NB4 (cell line): ENCODE data around the gene SEMA6A.

Experiments used
- MYC ChIP-seq: IDR thresholded peaks from 2 replicates; pipeline ENCODE4 v1.6.1; 2011; ENCODE audit warnings: low read depth, low read length
- POLR2A ChIP-seq: IDR thresholded peaks from 2 replicates; pipeline ENCODE4 v1.6.1; 2011; ENCODE audit warnings: mild to moderate bottlenecking; ENCODE audit not compliant: insufficient read length; ENCODE audit errors: extremely low read depth
- TF ChIP-seq, protein P1 (sequence below): IDR thresholded peaks from one replicate; pipeline ENCODE4 v1.5.1; 2012; ENCODE audit warnings: low read depth, low read length
- TF ChIP-seq, protein P2 (sequence below): IDR thresholded peaks from 2 replicates; pipeline ENCODE4 v1.6.1; 2011; ENCODE audit warnings: low read depth, low read length

GRCh38 chr5:116488356-116489041 is 86.1 kb downstream of the SEMA6A start:
- TF ChIP-seq POLR2A (no peak), MYC (no peak)
- TF ChIP-seq, protein P1, sequence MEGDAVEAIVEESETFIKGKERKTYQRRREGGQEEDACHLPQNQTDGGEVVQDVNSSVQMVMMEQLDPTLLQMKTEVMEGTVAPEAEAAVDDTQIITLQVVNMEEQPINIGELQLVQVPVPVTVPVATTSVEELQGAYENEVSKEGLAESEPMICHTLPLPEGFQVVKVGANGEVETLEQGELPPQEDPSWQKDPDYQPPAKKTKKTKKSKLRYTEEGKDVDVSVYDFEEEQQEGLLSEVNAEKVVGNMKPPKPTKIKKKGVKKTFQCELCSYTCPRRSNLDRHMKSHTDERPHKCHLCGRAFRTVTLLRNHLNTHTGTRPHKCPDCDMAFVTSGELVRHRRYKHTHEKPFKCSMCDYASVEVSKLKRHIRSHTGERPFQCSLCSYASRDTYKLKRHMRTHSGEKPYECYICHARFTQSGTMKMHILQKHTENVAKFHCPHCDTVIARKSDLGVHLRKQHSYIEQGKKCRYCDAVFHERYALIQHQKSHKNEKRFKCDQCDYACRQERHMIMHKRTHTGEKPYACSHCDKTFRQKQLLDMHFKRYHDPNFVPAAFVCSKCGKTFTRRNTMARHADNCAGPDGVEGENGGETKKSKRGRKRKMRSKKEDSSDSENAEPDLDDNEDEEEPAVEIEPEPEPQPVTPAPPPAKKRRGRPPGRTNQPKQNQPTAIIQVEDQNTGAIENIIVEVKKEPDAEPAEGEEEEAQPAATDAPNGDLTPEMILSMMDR: no peak
- TF ChIP-seq, protein P2, sequence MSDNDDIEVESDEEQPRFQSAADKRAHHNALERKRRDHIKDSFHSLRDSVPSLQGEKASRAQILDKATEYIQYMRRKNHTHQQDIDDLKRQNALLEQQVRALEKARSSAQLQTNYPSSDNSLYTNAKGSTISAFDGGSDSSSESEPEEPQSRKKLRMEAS: no peak
